K562 (cell line): ENCODE measurements around the gene CEP72. TPM values are rescaled to one million over a fixed set of nuclear protein-coding genes. Genes with fewer than 3 reads are reported as not detected.

ENCODE experiments used
- ATAC-seq: fragments of 200-7000 bp; cut with Tn5 transposase; 3 replicates; pipeline ENCODE4 v1.9.1; 2020; ENCODE audit warnings: moderate library complexity
- BruUV-seq: library from RNA; stranded (reverse); fragments of 400-500 nt; replicated peaks from 2 replicates; lab custom pipeline; 2021; lab: Mats Ljungman, UMichigan
- CTCF ChIA-PET: fragments of 300-600 bp; formaldehyde crosslinking; extraction: SDS; loops from one replicate; lab custom pipeline; 2021; ENCODE audit warnings: low intra/inter-chr PET ratio; lab: Yijun Ruan, JAX
- POLR2A ChIA-PET: fragments of 300-600, 350-650 bp; sonication (Branson Sonifier 250); formaldehyde crosslinking; extraction: SDS; loops from one replicate; lab custom pipeline; 2021; ENCODE audit warnings: antibody characterized with exemption, inconsistent platforms; lab: Yijun Ruan, JAX
- DNase-seq, 4 experiments: peaks; one replicate each; pipeline versions ENCODE4 v3.0.0 to v3.0.0-alpha.2; 2011 to 2018; ENCODE audit warnings: low spot score in 3 of 4, mixed read lengths in 3 of 4; ENCODE audit errors: extremely low read depth in 1 of 4
- FAIRE-seq: peaks from 2 replicates; lab custom pipeline; 2011; peaks lifted over from hg19 to GRCh38; lab: Jason Lieb, UNC
- H2AFZ ChIP-seq: 2 replicates; pipeline ENCODE4 v1.6.0; 2011; ENCODE audit warnings: low read depth, low read length, control low read depth, inconsistent platforms
- H3K27ac ChIP-seq: fragments of 200-600 bp; 3 replicates; pipeline ENCODE4 v1.8.0; 2011; ENCODE audit warnings: low read depth, mild to moderate bottlenecking, control low read depth, inconsistent platforms, low read length, moderate library complexity, mixed read lengths; ENCODE audit errors: extremely low read depth
- H3K27me3 ChIP-seq, 2 experiments: fragments of 300-600 bp in 1 of 2; 2 replicates in 1 of 2; 3 replicates in 1 of 2; pipeline versions ENCODE4 v1.6.0 to v1.8.0; 2011; ENCODE audit warnings: inconsistent platforms in 2 of 2, low read length in 2 of 2, mild to moderate bottlenecking in 1 of 2, mixed read lengths in 1 of 2, moderate library complexity in 1 of 2; ENCODE audit not compliant: control insufficient read depth in 2 of 2, insufficient read depth in 2 of 2
- H3K36me3 ChIP-seq: fragments of 300-600 bp; 3 replicates; pipeline ENCODE4 v1.8.0; 2011; ENCODE audit warnings: mild to moderate bottlenecking, low read length, inconsistent platforms; ENCODE audit not compliant: control insufficient read depth, insufficient read depth
- H3K4me1 ChIP-seq, 2 experiments: fragments of 200-600 bp in 1 of 2; replicated peaks in 1 of 2; 2 replicates in 1 of 2; 3 replicates in 1 of 2; pipeline versions ENCODE4 v1.5.1 to v1.8.0; 2011; ENCODE audit warnings: inconsistent platforms in 2 of 2, low read length in 2 of 2, mild to moderate bottlenecking in 1 of 2, mixed read lengths in 1 of 2, moderate library complexity in 1 of 2; ENCODE audit not compliant: control insufficient read depth in 2 of 2, insufficient read depth in 2 of 2
- H3K4me2 ChIP-seq: 2 replicates; pipeline ENCODE4 v1.6.1; 2011; ENCODE audit warnings: low read length, control low read depth, inconsistent platforms, mixed read lengths; ENCODE audit not compliant: insufficient read depth
- H3K4me3 ChIP-seq: fragments of 200-600 bp; sonication (generic), shearing (Covaris generic); 2 replicates; pipeline ENCODE4 v1.5.1; 2016; ENCODE audit warnings: control low read depth, inconsistent platforms
- H3K79me2 ChIP-seq: fragments of 200-600 bp; 3 replicates; pipeline ENCODE4 v1.8.0; 2011; ENCODE audit warnings: low read length, inconsistent platforms; ENCODE audit not compliant: control insufficient read depth, insufficient read depth
- H3K9ac ChIP-seq, 2 experiments: 2 replicates each; pipeline versions ENCODE4 v1.6.0 to v1.6.1; 2011; ENCODE audit warnings: low read depth in 2 of 2, low read length in 2 of 2, control low read depth in 1 of 2, inconsistent platforms in 1 of 2, mild to moderate bottlenecking in 1 of 2, mixed read lengths in 1 of 2; ENCODE audit not compliant: insufficient read depth in 1 of 2
- H3K9me1 ChIP-seq: one replicate; pipeline ENCODE4 v1.6.0; 2011; ENCODE audit warnings: inconsistent platforms, mild to moderate bottlenecking, low read length, moderate library complexity; ENCODE audit not compliant: control insufficient read depth, insufficient read depth
- H3K9me3 ChIP-seq: replicated peaks from 2 replicates; pipeline ENCODE4 v1.5.1; 2011; ENCODE audit warnings: low read depth, low read length, inconsistent platforms; ENCODE audit not compliant: control insufficient read depth, insufficient read depth
- H4K20me1 ChIP-seq: replicated peaks from 2 replicates; pipeline ENCODE4 v1.6.1; 2011; ENCODE audit warnings: low read length, inconsistent platforms, mixed read lengths; ENCODE audit not compliant: control insufficient read depth, insufficient read depth
- CBX1 ChIP-seq: sonication (generic); IDR thresholded peaks from 2 replicates; pipeline ENCODE4 v1.6.1; 2016; ENCODE audit warnings: antibody characterized with exemption, low read depth, mild to moderate bottlenecking
- CHD4 ChIP-seq: fragments of 200-600 bp; sonication (generic); IDR thresholded peaks from 3 replicates; pipeline ENCODE4 v1.6.1; 2012; ENCODE audit warnings: low read depth, mild to moderate bottlenecking, mixed read lengths, low read length, inconsistent platforms; ENCODE audit not compliant: insufficient read depth, insufficient replicate concordance, poor library complexity, severe bottlenecking
- FOSL1 ChIP-seq: fragments of 200-800 bp; sonication (Bioruptor generic); conservative IDR thresholded peaks from 2 replicates; pipeline ENCODE4 v1.6.1; 2016; ENCODE audit warnings: missing genetic modification characterization, missing compliant biosample characterization
- GTF2F1 ChIP-seq: IDR thresholded peaks from 2 replicates; pipeline ENCODE4 v1.6.1; 2011; ENCODE audit warnings: low read depth, low read length, improper control_type of control experiment
- HNRNPLL ChIP-seq: fragments of 200-400 bp; formaldehyde crosslinking; IDR thresholded peaks from 2 replicates; pipeline ENCODE4 v1.6.1; 2017; ENCODE audit warnings: low read length, low read depth, mild to moderate bottlenecking; ENCODE audit not compliant: poor library complexity, severe bottlenecking
- IRF9 ChIP-seq: fragments of 450-650 bp; IDR thresholded peaks from 2 replicates; pipeline ENCODE4 v1.6.1; 2016; ENCODE audit warnings: missing biosample characterization, missing genetic modification characterization
- KLF1 ChIP-seq: fragments of 450-650 bp; IDR thresholded peaks from 2 replicates; pipeline ENCODE4 v1.6.1; 2016; ENCODE audit warnings: missing genetic modification characterization, missing compliant biosample characterization
- MGA ChIP-seq: fragments of 450-650 bp; IDR thresholded peaks from 2 replicates; pipeline ENCODE4 v1.6.1; 2016; ENCODE audit warnings: mild to moderate bottlenecking, moderate library complexity
- SMAD1 ChIP-seq: fragments of 150-350 bp; IDR thresholded peaks from 2 replicates; pipeline ENCODE4 v1.6.1; 2014; ENCODE audit warnings: low read length, low read depth; ENCODE audit not compliant: partially characterized antibody
- SMARCA5 ChIP-seq: fragments of 450-650 bp; IDR thresholded peaks from 2 replicates; pipeline ENCODE4 v1.6.1; 2016
- ZNF133 ChIP-seq: fragments of 250-450 bp; sonication (Bioruptor Pico); IDR thresholded peaks from 2 replicates; pipeline ENCODE4 v1.4.0; 2020; ENCODE audit warnings: mild to moderate bottlenecking
- WGBS: fragments of 100-300 bp; shearing (Covaris generic); methylation state at CpG from one replicate; pipeline ENCODE4 v1.1.6; 2016; ENCODE audit warnings: low coverage, mixed read lengths; ENCODE audit not compliant: insufficient coverage; ENCODE audit errors: missing lambda C conversion rate; 5-methylcytosine and 5-hydroxymethylcytosine counted together
- in situ Hi-C: fragments of 300-500 bp; cut with MboI; formaldehyde crosslinking; loops from 4 replicates; pipeline ENCODE4 v1.15.0; 2018; ENCODE audit warnings: inconsistent platforms, mixed read lengths
- intact Hi-C: fragments of 100-400 bp; cut with micrococcal nuclease; formaldehyde crosslinking; loops from 2 replicates; pipeline ENCODE4 v1.14.2; 2022
- polyA plus RNA-seq, 8 experiments: library from polyadenylated mRNA; depleted of rRNA in 4 of 8; stranded (reverse) in 5 of 8; unstranded in 3 of 8; fragments of >200 nt; fragmentation: Nextera tagmentation in 2 of 8; fragmentation: Illumina TruSeq in 1 of 8; extraction: Ambion mirVana in 2 of 8; extraction: Trizol in 1 of 8; gene quantifications; 2 replicates each; pipeline versions ENCODE4 v1.2.1 to v1.2.3, GENCODE V29; 2011 to 2014; ENCODE audit warnings: inconsistent platforms in 1 of 8, missing spikeins in 1 of 8
- total RNA-seq, 7 experiments: library from RNA; depleted of rRNA in 6 of 7; stranded (reverse); fragments of >200 nt in 6 of 7; fragmentation: Illumina TruSeq in 2 of 7; extraction: Trizol in 2 of 7; gene quantifications; 2 replicates each; pipeline versions ENCODE4 v1.2.1 to v1.2.3, GENCODE V29; 2011 to 2021; ENCODE audit warnings: low replicate concordance in 1 of 7

CEP72 gene
- total and polyA plus RNA-seq, 9 of the 15 experiments (the other 6 are each of a cell fraction or from before 2014, with no cell fraction given) = 0.89 to 38.1 (median 14.2) TPM

- no TSS peak for BruUV-seq
- FAIRE-seq (no peak), DNase-seq (no peak), ATAC-seq (no peak)
- Histone ChIP-seq H3K9me3 (no peaks in the 10 kb centered on the region), H3K79me2 (peaks cover 5% of the 10 kb centered on the region; the same call in 2 of the 3 replicates), H3K4me3 (no peak overlapping the region), H3K36me3 (peaks cover 60% of the 10 kb centered on the region), H3K4me2 (no peak overlapping the region), H3K9ac (no peak overlapping the region), H4K20me1 (no peaks in the 10 kb centered on the region; the same call in 1 of the 2 replicates), H3K4me1 (peaks cover 0 to 6% of the 10 kb centered on the region in 2 experiments; a peak in 1 of 5 replicates), H2AFZ (no peak overlapping the region), H3K9me1 (no peaks in the 10 kb centered on the region), H3K27ac (no peak overlapping the region), H3K27me3 (no peaks in the 10 kb centered on the region)
- POLR2A ChIA-PET = interaction anchor here (1.1 kb wide), 1 partner anchor 265 kb away, joined by 3 read pairs; the partner anchor contains the start of genes BRD9 and TRIP13
- in situ Hi-C loops = no loop called here
- intact Hi-C loops = no loop called here
- CTCF ChIA-PET = no interaction called here
- WGBS = 97% methylated on average over 24 of the region's 24 CpGs
- TF ChIP-seq SMARCA5 (no peak), IRF9 (tag) (no peak), CHD4 (no peak), GTF2F1 (no peak), MGA (no peak), FOSL1 (tag) (no peak), SMAD1 (no peak), HNRNPLL (no peak), CBX1 (no peak), KLF1 (tag) (no peak), ZNF133 (CRISPR knock-in tag) (no peak)
Measured at GRCh38 chr5:627840-628239, 15.7 kb downstream of the CEP72 start.
